ENCODE results near the gene ANKHD1.

DNA sequence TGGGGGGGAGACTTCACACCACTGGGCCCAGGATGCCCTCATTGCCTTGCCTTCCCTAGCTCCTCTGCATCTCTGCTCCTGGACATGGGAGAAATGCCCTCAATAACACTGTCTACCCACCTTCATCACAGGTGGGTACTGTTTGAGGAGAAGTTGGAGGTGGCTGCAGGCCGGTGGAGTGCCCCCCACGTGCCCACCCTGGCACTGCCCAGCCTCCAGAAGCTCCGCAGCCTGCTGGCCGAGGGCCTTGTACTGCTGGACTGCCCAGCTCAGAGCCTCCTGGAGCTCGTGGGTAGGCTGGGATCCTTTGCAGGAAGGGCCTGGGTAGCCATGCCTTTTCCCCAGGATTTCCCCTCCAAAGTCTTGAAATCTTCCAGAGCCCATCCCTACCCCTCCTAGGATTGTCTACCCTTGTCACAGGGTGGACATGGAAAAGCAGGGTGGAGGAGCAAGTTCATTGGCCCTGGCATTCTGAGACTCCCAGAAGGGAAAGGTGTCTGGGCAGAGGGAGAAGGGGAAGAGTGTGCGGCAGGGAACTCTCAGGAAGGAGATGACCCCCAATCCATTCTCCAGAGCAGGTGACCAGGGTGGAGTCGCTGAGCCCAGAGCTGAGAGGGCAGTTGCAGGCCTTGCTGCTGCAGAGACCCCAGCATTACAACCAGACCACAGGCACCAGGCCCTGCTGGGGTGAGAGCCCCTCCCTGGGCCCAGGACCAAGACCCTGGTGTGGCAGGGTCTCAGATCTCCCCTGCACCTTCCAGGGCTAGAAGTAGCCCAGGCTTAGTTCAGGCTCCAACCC, 40.8 kb upstream of the ANKHD1 start:
- TF ChIP-seq, protein P1, sequence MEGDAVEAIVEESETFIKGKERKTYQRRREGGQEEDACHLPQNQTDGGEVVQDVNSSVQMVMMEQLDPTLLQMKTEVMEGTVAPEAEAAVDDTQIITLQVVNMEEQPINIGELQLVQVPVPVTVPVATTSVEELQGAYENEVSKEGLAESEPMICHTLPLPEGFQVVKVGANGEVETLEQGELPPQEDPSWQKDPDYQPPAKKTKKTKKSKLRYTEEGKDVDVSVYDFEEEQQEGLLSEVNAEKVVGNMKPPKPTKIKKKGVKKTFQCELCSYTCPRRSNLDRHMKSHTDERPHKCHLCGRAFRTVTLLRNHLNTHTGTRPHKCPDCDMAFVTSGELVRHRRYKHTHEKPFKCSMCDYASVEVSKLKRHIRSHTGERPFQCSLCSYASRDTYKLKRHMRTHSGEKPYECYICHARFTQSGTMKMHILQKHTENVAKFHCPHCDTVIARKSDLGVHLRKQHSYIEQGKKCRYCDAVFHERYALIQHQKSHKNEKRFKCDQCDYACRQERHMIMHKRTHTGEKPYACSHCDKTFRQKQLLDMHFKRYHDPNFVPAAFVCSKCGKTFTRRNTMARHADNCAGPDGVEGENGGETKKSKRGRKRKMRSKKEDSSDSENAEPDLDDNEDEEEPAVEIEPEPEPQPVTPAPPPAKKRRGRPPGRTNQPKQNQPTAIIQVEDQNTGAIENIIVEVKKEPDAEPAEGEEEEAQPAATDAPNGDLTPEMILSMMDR (IDR thresholded peaks at IDR 0.05): no peak
- no peak for TF ChIP-seq POLR2A (IDR thresholded peaks at IDR 0.05)
